Gastroesophageal sphincter (tissue), 2 donors: ENCODE measurements around the gene VMP1.
"Not testable (repeated sequence)": the region's sequence is repeated elsewhere in the genome, so short reads cannot be mapped to it uniquely, and the experiment has no call there.

Experiments used
- EP300 ChIP-seq: sonication (generic); formaldehyde crosslinking; IDR thresholded peaks from one replicate; pipeline ENCODE4 v1.6.1; 2017; ENCODE audit warnings: antibody characterized with exemption, mild to moderate bottlenecking
- POLR2A ChIP-seq, 2 donors: fragments of 450-650 bp; IDR thresholded peaks; one replicate each; pipeline ENCODE4 v1.6.1; 2017; ENCODE audit warnings: antibody characterized with exemption in 2 of 2, mild to moderate bottlenecking in 2 of 2, moderate library complexity in 1 of 2
- POLR2AphosphoS5 ChIP-seq: sonication (generic); formaldehyde crosslinking; IDR thresholded peaks from one replicate; pipeline ENCODE4 v1.6.1; 2017; ENCODE audit warnings: antibody characterized with exemption

GRCh38 chr17:59841882-59842263 is 134.4 kb downstream of the VMP1 start:
- not testable (repeated sequence) for TF ChIP-seq POLR2A (IDR thresholded peaks at IDR 0.05); POLR2AphosphoS5; EP300
